Panc1 (cell line): ENCODE data around the gene SMIM22. TPM values are rescaled to one million over a fixed set of nuclear protein-coding genes. Genes with fewer than 3 reads are reported as not detected.

Experiments
- ATAC-seq: fragments of 200-7000 bp; cut with Tn5 transposase; 2 replicates; pipeline ENCODE4 v1.9.1; 2020; ENCODE audit warnings: mild to moderate bottlenecking, moderate library complexity
- BruUV-seq: library from RNA; stranded (reverse); fragments of 400-500 nt; replicated peaks from 2 replicates; lab custom pipeline; 2021; lab: Mats Ljungman, UMichigan
- CTCF ChIA-PET: fragments of 300-600 bp; sonication (Branson Sonifier 250); formaldehyde crosslinking; loops from one replicate; lab custom pipeline; 2022; ENCODE audit warnings: antibody characterized with exemption; lab: Charles Lee
- POLR2A ChIA-PET: fragments of 300-600 bp; sonication (Branson Sonifier 250); formaldehyde crosslinking; loops from one replicate; lab custom pipeline; 2022; ENCODE audit warnings: antibody characterized with exemption; lab: Charles Lee
- DNase-seq: peaks from one replicate; pipeline ENCODE4 v3.0.0-alpha.2; 2010; ENCODE audit warnings: low read depth, low spot score
- H3K27ac ChIP-seq: 2 replicates; pipeline ENCODE4 v1.5.1; 2011; ENCODE audit warnings: mild to moderate bottlenecking, low read length, inconsistent platforms
- H3K27me3 ChIP-seq: fragments of 200-500 bp; sonication (Bioruptor generic); 2 replicates; pipeline ENCODE4 v1.6.0; 2014; ENCODE audit warnings: low read length, inconsistent platforms; ENCODE audit not compliant: control insufficient read depth, insufficient read depth
- H3K36me3 ChIP-seq: fragments of 200-500 bp; sonication (Bioruptor generic); 2 replicates; pipeline ENCODE4 v1.5.1; 2014; ENCODE audit warnings: inconsistent platforms, mild to moderate bottlenecking, low read length, moderate library complexity; ENCODE audit not compliant: control insufficient read depth, insufficient read depth
- H3K4me1 ChIP-seq: 2 replicates; pipeline ENCODE4 v1.5.1; 2011; ENCODE audit warnings: inconsistent platforms, mild to moderate bottlenecking, low read length, moderate library complexity; ENCODE audit not compliant: control insufficient read depth, insufficient read depth
- H3K4me3 ChIP-seq, 2 experiments: 2 replicates each; pipeline ENCODE4 v1.5.1; 2011 to 2012; ENCODE audit warnings: low read depth in 2 of 2, low read length in 2 of 2, mild to moderate bottlenecking in 2 of 2, inconsistent platforms in 1 of 2, moderate library complexity in 1 of 2
- H3K9me3 ChIP-seq: fragments of 200-500 bp; sonication (Bioruptor generic); 2 replicates; pipeline ENCODE4 v1.5.1; 2014; ENCODE audit warnings: low read depth, mild to moderate bottlenecking, inconsistent platforms, low read length, moderate library complexity; ENCODE audit not compliant: control insufficient read depth, insufficient read depth
- CTCF ChIP-seq: fragments of 450-650 bp; IDR thresholded peaks from 2 replicates; pipeline ENCODE4 v1.5.1; 2017; ENCODE audit warnings: mild to moderate bottlenecking
- POLR2AphosphoS5 ChIP-seq: IDR thresholded peaks from 2 replicates; pipeline ENCODE4 v1.6.1; 2012; ENCODE audit warnings: mild to moderate bottlenecking, low read depth, low read length, moderate library complexity
- REST ChIP-seq, 2 experiments: IDR thresholded peaks; 2 replicates each; pipeline ENCODE4 v1.6.1; 2011 to 2012; ENCODE audit warnings: low read depth in 2 of 2, control low read depth in 1 of 2, low read length in 1 of 2, mild to moderate bottlenecking in 1 of 2, moderate library complexity in 1 of 2; ENCODE audit not compliant: insufficient read depth in 1 of 2
- SIN3A ChIP-seq: IDR thresholded peaks from 2 replicates; pipeline ENCODE4 v1.6.1; 2012; ENCODE audit warnings: low read depth, mild to moderate bottlenecking, low read length, moderate library complexity, borderline replicate concordance; ENCODE audit not compliant: insufficient read depth
- TCF7L2 ChIP-seq: IDR thresholded peaks from 2 replicates; pipeline ENCODE4 v1.6.1; 2011; ENCODE audit warnings: mild to moderate bottlenecking, low read depth, low read length, inconsistent platforms
- in situ Hi-C: cut with HindIII; loops from 2 replicates; pipeline ENCODE4 v1.10.0; 2016; ENCODE audit warnings: low sequenced_read_pairs, low pct_unique_long_range_greater_than_20kb
- intact Hi-C: fragments of 100-400 bp; cut with micrococcal nuclease; formaldehyde crosslinking; loops from one replicate; pipeline ENCODE4 v1.10.0; 2022; ENCODE audit not compliant: unreplicated experiment
- total RNA-seq: library from RNA; stranded (reverse); gene quantifications from one replicate; pipeline ENCODE4 v1.2.1, GENCODE V29; 2021; ENCODE audit not compliant: unreplicated experiment

Gene SMIM22
- total RNA-seq, 1 experiment from 2014 or later, result not detected

- in situ Hi-C loops, result no loop called here
- Histone ChIP-seq H3K27ac (no peak overlapping the region), H3K36me3 (no peaks in the 10 kb centered on the region), H3K9me3 (no peaks in the 10 kb centered on the region), H3K27me3 (no peaks in the 10 kb centered on the region), H3K4me3 (no peak overlapping the region), H3K4me1 (peaks cover 12% of the 10 kb centered on the region)
- POLR2A ChIA-PET, result no interaction called here
- DNase-seq (no peak), ATAC-seq (no peak)
- intact Hi-C loops, result no loop called here
- CTCF ChIA-PET, result interaction anchor here (0.6 kb wide), 1 partner anchor 47 kb away, joined by 10 read pairs; no protein-coding TSS in a partner anchor
- no TSS peak for BruUV-seq
- no peak for TF ChIP-seq POLR2AphosphoS5
- no peak for TF ChIP-seq CTCF
Measured at GRCh38 chr16:4796982-4797804, 2.0 kb downstream of the SMIM22 start.

- in situ Hi-C loops, result no loop called here
- Histone ChIP-seq H3K9me3 (no peaks in the 10 kb centered on the region), H3K4me1 (peaks cover 12% of the 10 kb centered on the region), H3K4me3 (no peak overlapping the region), H3K27ac (no peak overlapping the region), H3K27me3 (no peaks in the 10 kb centered on the region), H3K36me3 (no peaks in the 10 kb centered on the region)
- ChIA-PET CTCF (no interaction called here), POLR2A (no interaction called here)
- DNase-seq (no peak), ATAC-seq (no peak)
- intact Hi-C loops, result no loop called here
- TF ChIP-seq TCF7L2 (no peak), SIN3A (no peak), REST (IDR thresholded peaks at IDR 0.05; ENCODE audit: insufficient read depth in 1 of 2, low read depth in 2 of 2, low read length in 1 of 2) (no peak), POLR2AphosphoS5 (no peak), CTCF (no peak)
- BruUV-seq, result no TSS peak
Measured at GRCh38 chr16:4797805-4798252, 2.7 kb downstream of the SMIM22 start.
